Measurements from ENCODE around the gene TRAF4.
"Not testable (repeated sequence)": the region's sequence is repeated elsewhere in the genome, so short reads cannot be mapped to it uniquely, and the experiment has no call there.

TRAF4 gene

GRCh38 chr17:28734712-28735241, 9.0 kb upstream of the TRAF4 start:
- DNase-seq, result no peak

DNA sequence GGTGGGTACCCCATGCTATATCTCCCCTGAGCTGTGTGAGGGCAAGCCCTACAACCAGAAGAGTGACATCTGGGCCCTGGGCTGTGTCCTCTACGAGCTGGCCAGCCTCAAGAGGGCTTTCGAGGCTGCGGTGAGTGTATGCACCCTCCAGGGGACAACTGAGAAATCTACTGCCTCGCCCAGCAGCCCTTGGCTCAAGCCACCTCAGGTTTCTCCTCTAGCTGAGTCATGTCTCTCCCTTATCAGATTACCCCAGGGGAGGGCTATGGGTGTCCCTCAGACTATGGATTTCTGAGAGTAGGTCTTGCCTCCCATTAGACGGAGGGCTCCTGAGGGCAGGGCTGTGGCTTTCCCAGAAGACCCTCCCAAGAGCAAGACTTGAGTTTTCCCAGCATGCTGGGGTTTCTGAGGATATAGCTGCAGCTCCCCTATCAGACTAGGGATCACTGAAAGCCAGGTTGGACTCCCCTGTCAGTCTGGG, 8.5 kb upstream of the TRAF4 start:
- no peak for DNase-seq

GRCh38 chr17:28735913-28736769, 7.7 kb upstream of the TRAF4 start:
- not testable (repeated sequence) for DNase-seq

DNA sequence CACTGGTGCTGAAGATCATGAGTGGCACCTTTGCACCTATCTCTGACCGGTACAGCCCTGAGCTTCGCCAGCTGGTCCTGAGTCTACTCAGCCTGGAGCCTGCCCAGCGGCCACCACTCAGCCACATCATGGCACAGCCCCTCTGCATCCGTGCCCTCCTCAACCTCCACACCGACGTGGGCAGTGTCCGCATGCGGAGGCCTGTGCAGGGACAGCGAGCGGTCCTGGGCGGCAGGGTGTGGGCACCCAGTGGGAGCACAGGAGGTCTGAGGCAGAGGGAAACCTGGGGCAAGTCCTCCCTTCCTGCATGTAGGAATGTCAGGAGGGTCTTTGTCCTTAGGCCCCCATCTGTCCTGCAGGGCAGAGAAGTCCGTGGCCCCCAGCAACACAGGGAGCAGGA, 6.5 kb upstream of the TRAF4 start:
- DNase-seq, result no peak

GRCh38 chr17:28737770-28738679, 5.8 kb upstream of the TRAF4 start:
- DNase-seq, result no peak

DNA sequence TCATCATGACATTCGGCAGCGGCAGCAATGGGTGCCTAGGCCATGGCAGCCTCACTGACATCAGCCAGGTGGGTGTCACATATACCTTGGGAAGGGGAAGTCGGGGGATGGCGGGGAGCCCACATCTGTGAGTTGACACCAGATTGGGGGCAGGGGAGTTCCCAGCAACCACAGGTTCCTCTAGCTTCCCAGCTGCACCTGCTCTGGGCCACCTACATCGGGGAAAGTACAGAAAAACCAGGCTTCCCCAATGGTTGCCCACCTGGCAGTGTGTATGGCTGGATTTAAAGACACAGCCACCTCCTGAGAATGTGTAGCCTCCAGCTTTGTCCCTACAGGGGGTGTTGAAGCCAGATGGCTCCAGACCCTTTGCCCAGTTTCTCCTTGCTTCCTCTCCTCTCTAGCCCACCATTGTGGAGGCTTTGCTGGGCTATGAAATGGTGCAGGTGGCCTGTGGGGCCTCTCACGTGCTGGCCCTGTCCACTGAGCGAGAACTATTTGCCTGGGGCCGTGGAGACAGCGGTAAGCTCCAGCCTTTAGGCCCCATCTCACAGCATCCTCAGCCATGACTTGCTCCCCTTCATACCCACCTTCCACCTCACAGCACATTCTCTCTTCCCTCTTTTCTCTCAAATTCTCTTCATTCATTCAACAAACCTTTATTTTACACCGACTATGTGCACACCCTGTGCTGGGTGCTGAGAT, 5.0 kb upstream of the TRAF4 start:
- DNase-seq, result no peak

- no peak for DNase-seq
Measured at GRCh38 chr17:28740406-28741357, 3.1 kb upstream of the TRAF4 start.

- DNase-seq, result no peak
Measured at GRCh38 chr17:28741358-28742349, 2.2 kb upstream of the TRAF4 start.

DNA sequence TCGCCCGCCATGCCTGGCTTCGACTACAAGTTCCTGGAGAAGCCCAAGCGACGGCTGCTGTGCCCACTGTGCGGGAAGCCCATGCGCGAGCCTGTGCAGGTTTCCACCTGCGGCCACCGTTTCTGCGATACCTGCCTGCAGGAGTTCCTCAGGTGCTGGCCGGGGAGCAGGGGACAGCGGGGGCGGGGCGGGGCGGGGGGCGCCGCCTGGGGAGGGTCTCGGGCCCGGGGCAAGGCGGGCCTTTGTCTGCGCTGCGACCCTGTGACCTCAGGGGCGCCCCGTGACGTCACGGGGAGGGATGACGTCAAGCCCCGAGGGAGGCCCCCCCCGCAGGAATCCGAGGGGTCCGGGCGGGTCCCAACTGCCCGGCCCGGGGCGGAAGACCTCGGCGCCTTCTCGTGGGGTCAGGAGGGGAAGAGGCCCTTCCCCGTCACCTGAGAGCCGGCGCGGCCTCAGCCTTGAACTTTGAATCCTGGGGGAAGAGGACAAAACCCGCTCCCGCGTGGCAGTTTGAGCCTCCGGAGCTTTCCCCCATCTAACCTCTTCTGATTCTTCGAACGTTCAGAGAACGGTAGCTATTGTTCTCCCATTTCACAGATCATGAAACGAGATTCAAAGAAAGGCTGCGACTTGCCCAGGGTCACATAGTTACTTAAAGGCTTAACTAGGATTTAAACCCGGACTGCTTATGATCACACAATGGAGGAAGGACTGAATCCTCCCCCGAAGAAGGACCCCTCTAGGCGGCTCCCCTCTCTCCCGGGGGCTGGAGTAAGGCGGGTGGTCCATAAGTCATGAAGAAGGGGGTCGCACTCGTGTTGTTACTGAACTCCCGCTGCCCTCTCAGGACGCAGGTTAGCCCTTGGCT, 527 bp downstream of the TRAF4 start:
- no peak for DNase-seq

GRCh38 chr17:28744972-28745785, 1.4 kb downstream of the TRAF4 start:
- DNase-seq, result peak; percentile 55

DNA sequence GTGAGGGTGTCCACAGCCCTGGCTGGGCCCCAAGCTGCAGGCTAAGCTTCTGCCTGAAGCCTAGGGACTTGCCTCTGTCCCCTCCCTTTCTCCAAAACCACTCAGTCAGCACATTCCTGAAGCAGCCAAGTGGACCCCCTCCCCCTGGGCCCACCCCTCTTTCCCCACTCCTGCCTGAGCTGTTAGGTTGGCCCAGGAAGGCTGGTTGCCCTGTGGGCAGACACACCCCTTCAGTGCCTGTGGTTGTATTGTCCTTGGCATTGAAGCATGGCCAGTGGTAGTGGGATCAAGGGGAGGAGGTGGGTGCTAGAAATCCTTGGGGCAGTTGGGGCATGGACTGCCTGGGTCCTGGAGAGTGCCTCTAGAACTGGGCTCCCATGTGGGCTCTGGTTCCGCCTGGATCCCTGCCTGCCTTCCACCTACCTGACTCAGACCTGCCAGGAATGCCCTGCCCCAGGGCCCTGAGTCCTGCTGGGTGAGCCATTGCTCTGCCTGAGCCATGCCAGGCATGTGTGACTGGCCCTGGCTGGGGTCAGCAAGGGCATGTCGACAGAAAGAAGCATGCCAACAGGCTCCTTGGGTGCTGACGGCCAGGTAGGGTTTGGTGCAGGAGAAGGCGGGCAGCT, 2.1 kb downstream of the TRAF4 start:
- DNase-seq, result no peak

DNA sequence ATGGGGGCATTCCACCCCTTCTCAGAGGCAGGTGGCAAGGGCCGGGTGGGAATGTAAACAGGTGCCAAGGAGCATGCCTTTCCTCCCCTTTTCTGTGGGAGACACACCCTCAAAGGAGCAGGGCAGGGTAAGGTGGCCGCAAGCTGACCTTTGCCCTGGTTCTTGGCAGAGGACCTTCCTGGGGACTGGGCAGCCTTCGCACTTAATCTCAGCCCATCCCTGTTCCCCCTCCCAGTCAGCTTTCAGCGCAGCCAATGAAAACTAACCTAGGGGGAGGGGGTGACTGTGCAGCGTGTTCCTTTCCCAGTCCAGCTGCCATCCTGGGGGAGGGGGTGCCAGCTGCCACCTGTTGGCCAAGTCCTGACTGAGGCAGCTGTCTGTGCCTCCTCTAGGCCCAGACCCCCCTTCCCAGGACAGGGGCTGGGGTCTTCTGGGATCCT, 2.8 kb downstream of the TRAF4 start:
- DNase-seq, result peak; percentile 78

DNA sequence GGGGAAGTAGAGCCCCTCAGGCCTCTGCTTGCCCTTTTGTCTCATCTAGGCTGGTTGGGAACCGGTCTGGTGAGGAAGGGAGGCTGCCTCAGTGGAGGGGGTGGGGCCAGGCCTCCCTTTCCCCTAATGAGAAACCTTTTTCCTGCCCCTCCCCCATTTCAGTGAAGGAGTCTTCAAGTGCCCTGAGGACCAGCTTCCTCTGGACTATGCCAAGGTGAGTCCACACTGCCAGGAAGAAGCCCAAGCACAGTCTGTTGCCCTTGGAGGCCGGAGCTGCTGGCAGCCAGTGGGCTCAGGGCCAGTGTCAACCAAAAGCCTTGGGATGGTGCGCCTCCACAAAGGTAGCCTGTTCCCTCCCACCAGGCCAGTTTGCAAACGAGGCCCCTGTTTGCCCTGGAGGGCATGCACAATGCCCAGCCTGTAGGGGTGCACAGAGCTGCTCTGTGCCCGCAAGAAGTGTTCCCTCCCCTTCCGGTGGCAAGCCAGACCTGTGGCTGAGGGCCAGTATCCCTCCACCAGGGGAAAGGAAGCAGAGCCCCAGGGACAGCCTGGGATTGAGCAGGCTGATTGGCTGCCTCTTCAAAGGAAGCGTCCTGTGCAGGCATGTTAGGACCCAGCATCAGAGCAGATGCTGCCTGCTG, 3.4 kb downstream of the TRAF4 start:
- peak; percentile 77 for DNase-seq

DNA sequence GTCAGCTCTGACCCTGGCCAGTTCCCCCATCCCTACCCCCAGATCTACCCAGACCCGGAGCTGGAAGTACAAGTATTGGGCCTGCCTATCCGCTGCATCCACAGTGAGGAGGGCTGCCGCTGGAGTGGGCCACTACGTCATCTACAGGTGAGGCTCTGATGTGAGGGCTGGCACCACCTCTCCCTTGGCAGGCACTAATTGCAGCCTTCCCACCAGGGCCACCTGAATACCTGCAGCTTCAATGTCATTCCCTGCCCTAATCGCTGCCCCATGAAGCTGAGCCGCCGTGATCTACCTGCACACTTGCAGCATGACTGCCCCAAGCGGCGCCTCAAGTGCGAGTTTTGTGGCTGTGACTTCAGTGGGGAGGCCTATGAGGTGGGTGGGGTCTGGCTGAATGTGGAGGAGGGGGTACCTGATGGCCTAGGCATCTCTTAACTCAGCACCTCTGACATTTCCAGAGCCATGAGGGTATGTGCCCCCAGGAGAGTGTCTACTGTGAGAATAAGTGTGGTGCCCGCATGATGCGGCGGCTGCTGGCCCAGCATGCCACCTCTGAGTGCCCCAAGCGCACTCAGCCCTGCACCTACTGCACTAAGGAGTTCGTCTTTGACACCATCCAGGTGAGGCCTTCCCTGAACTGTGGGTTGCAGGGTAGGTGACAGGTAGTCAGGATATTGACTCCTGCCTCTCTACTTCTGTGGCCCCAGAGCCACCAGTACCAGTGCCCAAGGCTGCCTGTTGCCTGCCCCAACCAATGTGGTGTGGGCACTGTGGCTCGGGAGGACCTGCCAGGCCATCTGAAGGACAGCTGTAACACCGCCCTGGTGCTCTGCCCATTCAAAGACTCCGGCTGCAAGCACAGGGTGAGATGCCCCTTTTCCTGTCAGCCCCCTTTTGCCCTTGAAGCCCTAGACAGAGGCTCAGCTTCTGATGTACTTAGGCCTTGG, 4.3 kb downstream of the TRAF4 start:
- DNase-seq, result no peak

DNA sequence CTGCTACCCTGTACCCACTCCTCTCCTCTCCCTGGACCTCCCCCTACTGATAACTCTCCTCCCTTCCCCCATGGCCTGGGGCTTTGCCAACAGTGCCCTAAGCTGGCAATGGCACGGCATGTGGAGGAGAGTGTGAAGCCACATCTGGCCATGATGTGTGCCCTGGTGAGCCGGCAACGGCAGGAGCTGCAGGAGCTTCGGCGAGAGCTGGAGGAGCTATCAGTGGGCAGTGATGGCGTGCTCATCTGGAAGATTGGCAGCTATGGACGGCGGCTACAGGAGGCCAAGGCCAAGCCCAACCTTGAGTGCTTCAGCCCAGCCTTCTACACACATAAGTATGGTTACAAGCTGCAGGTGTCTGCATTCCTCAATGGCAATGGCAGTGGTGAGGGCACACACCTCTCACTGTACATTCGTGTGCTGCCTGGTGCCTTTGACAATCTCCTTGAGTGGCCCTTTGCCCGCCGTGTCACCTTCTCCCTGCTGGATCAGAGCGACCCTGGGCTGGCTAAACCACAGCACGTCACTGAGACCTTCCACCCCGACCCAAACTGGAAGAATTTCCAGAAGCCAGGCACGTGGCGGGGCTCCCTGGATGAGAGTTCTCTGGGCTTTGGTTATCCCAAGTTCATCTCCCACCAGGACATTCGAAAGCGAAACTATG, 5.2 kb downstream of the TRAF4 start:
- DNase-seq, result no peak
